H9 (cell line): Measurements from ENCODE around the gene CLEC10A. TPM values are rescaled to one million over a fixed set of nuclear protein-coding genes. Genes with fewer than 3 reads are reported as not detected.

ENCODE experiments used
- DNase-seq: peaks from one replicate; pipeline ENCODE4 v3.0.0-alpha.2; 2017
- H2AFZ ChIP-seq: one replicate; pipeline ENCODE4 v1.6.1; 2013; ENCODE audit warnings: mild to moderate bottlenecking, low read length, control low read depth, moderate library complexity
- H2AK5ac ChIP-seq: 2 replicates; pipeline ENCODE4 v1.6.1; 2013; ENCODE audit warnings: low read length, control low read depth, mixed read lengths; ENCODE audit not compliant: insufficient read length
- H2BK120ac ChIP-seq: one replicate; pipeline ENCODE4 v1.6.1; 2013; ENCODE audit warnings: low read depth, mild to moderate bottlenecking, low read length, control low read depth, inconsistent platforms; ENCODE audit not compliant: poor library complexity, severe bottlenecking
- H2BK12ac ChIP-seq: 2 replicates; pipeline ENCODE4 v1.6.1; 2013; ENCODE audit warnings: low read length, control low read depth, mixed read lengths, low read depth; ENCODE audit not compliant: insufficient read length
- H2BK15ac ChIP-seq: 2 replicates; pipeline ENCODE4 v1.6.1; 2013; ENCODE audit warnings: low read depth, low read length, control low read depth
- H2BK20ac ChIP-seq: one replicate; pipeline ENCODE4 v1.6.1; 2013; ENCODE audit warnings: low read depth, mild to moderate bottlenecking, low read length, control low read depth, inconsistent platforms; ENCODE audit not compliant: poor library complexity, severe bottlenecking
- H2BK5ac ChIP-seq: 2 replicates; pipeline ENCODE4 v1.6.1; 2013; ENCODE audit warnings: low read length, control low read depth, mixed read lengths; ENCODE audit not compliant: insufficient read length
- H3K14ac ChIP-seq: 2 replicates; pipeline ENCODE4 v1.6.1; 2013; ENCODE audit warnings: low read length, control low read depth; ENCODE audit not compliant: insufficient read depth
- H3K18ac ChIP-seq: 2 replicates; pipeline ENCODE4 v1.6.1; 2013; ENCODE audit warnings: low read depth, mild to moderate bottlenecking, mixed read lengths, low read length, control low read depth; ENCODE audit not compliant: insufficient read length
- H3K23ac ChIP-seq: 2 replicates; pipeline ENCODE4 v1.6.1; 2013; ENCODE audit warnings: low read length, control low read depth, mixed read lengths, low read depth; ENCODE audit not compliant: insufficient read length
- H3K23me2 ChIP-seq: 2 replicates; pipeline ENCODE4 v1.6.1; 2013; ENCODE audit warnings: low read depth, mild to moderate bottlenecking, mixed read lengths, low read length, control low read depth; ENCODE audit not compliant: insufficient read length, poor library complexity, severe bottlenecking
- H3K27ac ChIP-seq: 2 replicates; pipeline ENCODE4 v1.5.1; 2013; ENCODE audit warnings: low read length, control low read depth, mixed read lengths, low read depth; ENCODE audit not compliant: insufficient read length
- H3K27me3 ChIP-seq: 2 replicates; pipeline ENCODE4 v1.6.1; 2013; ENCODE audit warnings: low read length, control low read depth, inconsistent platforms; ENCODE audit not compliant: insufficient read depth
- H3K4ac ChIP-seq: 2 replicates; pipeline ENCODE4 v1.6.1; 2013; ENCODE audit warnings: low read depth, mild to moderate bottlenecking, control low read depth, inconsistent platforms, low read length, moderate library complexity
- H3K4me1 ChIP-seq: 2 replicates; pipeline ENCODE4 v1.6.1; 2013; ENCODE audit warnings: low read length, control low read depth, inconsistent platforms; ENCODE audit not compliant: insufficient read depth
- H3K4me2 ChIP-seq: 2 replicates; pipeline ENCODE4 v1.6.1; 2013; ENCODE audit warnings: low read length, control low read depth, mixed read lengths; ENCODE audit not compliant: insufficient read length, insufficient read depth
- H3K56ac ChIP-seq: 2 replicates; pipeline ENCODE4 v1.6.1; 2013; ENCODE audit warnings: low read depth, mild to moderate bottlenecking, mixed read lengths, low read length, control low read depth; ENCODE audit not compliant: insufficient read length
- H3K79me1 ChIP-seq: 2 replicates; pipeline ENCODE4 v1.6.1; 2013; ENCODE audit warnings: low read depth, mild to moderate bottlenecking, moderate library complexity, low read length, control low read depth, inconsistent platforms; ENCODE audit not compliant: insufficient read depth, poor library complexity, severe bottlenecking
- H3K79me2 ChIP-seq: 2 replicates; pipeline ENCODE4 v1.6.1; 2013; ENCODE audit warnings: low read length, control low read depth, inconsistent platforms; ENCODE audit not compliant: insufficient read depth
- H3K9ac ChIP-seq: 2 replicates; pipeline ENCODE4 v1.6.1; 2013; ENCODE audit warnings: low read length, control low read depth, mixed read lengths; ENCODE audit not compliant: insufficient read length; ENCODE audit errors: extremely low read depth
- H3K9me3 ChIP-seq: one replicate; pipeline ENCODE4 v1.6.1; 2013; ENCODE audit warnings: low read depth, low read length, inconsistent platforms; ENCODE audit not compliant: control insufficient read depth
- H3T11ph ChIP-seq: one replicate; pipeline ENCODE4 v1.6.1; 2013; ENCODE audit warnings: mild to moderate bottlenecking, low read length, control low read depth, inconsistent platforms
- H4K20me1 ChIP-seq: one replicate; pipeline ENCODE4 v1.6.1; 2013; ENCODE audit not compliant: control insufficient read depth, insufficient read length, insufficient read depth
- H4K5ac ChIP-seq: 2 replicates; pipeline ENCODE4 v1.6.1; 2013; ENCODE audit warnings: low read depth, mild to moderate bottlenecking, mixed read lengths, low read length, control low read depth; ENCODE audit not compliant: insufficient read length
- H4K8ac ChIP-seq: replicated peaks from 2 replicates; pipeline ENCODE4 v1.6.1; 2013; ENCODE audit warnings: low read length, control low read depth, mixed read lengths, low read depth; ENCODE audit not compliant: insufficient read length
- H4K91ac ChIP-seq: 2 replicates; pipeline ENCODE4 v1.6.1; 2013; ENCODE audit warnings: low read depth, mild to moderate bottlenecking, moderate library complexity, mixed read lengths, low read length, control low read depth; ENCODE audit not compliant: insufficient read length
- H3K27ac Mint-ChIP-seq, 3 experiments: 2 replicates in 2 of 3; 3 replicates in 1 of 3; pipeline ENCODE4 v1.8.0; 2020 to 2021; ENCODE audit warnings: mixed read lengths in 3 of 3, mild to moderate bottlenecking in 1 of 3, moderate library complexity in 1 of 3
- H3K27me3 Mint-ChIP-seq: 2 replicates; pipeline ENCODE4 v1.8.0; 2021; ENCODE audit warnings: low read depth, mild to moderate bottlenecking, moderate library complexity, mixed read lengths
- H3K36me3 Mint-ChIP-seq, 3 experiments: 2 replicates in 2 of 3; 3 replicates in 1 of 3; pipeline ENCODE4 v1.8.0; 2020 to 2021; ENCODE audit warnings: low read depth in 3 of 3, mixed read lengths in 3 of 3; ENCODE audit not compliant: insufficient read depth in 1 of 3
- H3K4me1 Mint-ChIP-seq, 2 experiments: 2 replicates each; pipeline ENCODE4 v1.8.0; 2020; ENCODE audit warnings: mixed read lengths in 2 of 2
- H3K4me3 Mint-ChIP-seq, 2 experiments: 2 replicates in 1 of 2; 3 replicates in 1 of 2; pipeline ENCODE4 v1.8.0; 2020 to 2021; ENCODE audit warnings: mild to moderate bottlenecking in 2 of 2, mixed read lengths in 2 of 2, moderate library complexity in 1 of 2
- H3K9me3 Mint-ChIP-seq, 2 experiments: 2 replicates in 1 of 2; 3 replicates in 1 of 2; pipeline ENCODE4 v1.8.0; 2020; ENCODE audit warnings: mild to moderate bottlenecking in 2 of 2, mixed read lengths in 2 of 2, moderate library complexity in 1 of 2
- CTCF ChIP-seq: fragments of 200-600 bp; sonication (generic); conservative IDR thresholded peaks from 3 replicates; pipeline ENCODE4 v1.8.0; 2021; ENCODE audit warnings: antibody characterized with exemption, mild to moderate bottlenecking
- WGBS: extraction: QIAGEN DNeasy Blood & Tissue Kit; methylation state at CpG from one replicate; pipeline ENCODE4 v1.1.7; 2013; ENCODE audit warnings: missing lambda C conversion rate, low lambda C conversion rate, mixed read lengths; ENCODE audit not compliant: insufficient read length; ENCODE audit errors: extremely low coverage; 5-methylcytosine and 5-hydroxymethylcytosine counted together
- total RNA-seq: library from RNA; stranded (reverse); gene quantifications from 2 replicates; pipeline ENCODE4 v1.2.1, GENCODE V29; 2021

Gene CLEC10A
- total RNA-seq, 1 experiment from 2014 or later = not detected

- Histone ChIP-seq H3K23me2 (peaks cover 15% of the 10 kb centered on the region), H3T11ph (no peak overlapping the region), H4K91ac (no peak overlapping the region), H3K18ac (no peak overlapping the region), H4K20me1 (no peaks in the 10 kb centered on the region), H2AK5ac (no peak overlapping the region), H3K79me1 (no peaks in the 10 kb centered on the region), H2BK12ac (no peak overlapping the region), H2BK15ac (no peak overlapping the region), H3K14ac (no peak overlapping the region), H3K9me3 (no peaks in the 10 kb centered on the region), H3K9ac (peak overlapping the region; percentile 41), H3K27me3 (no peaks in the 10 kb centered on the region), H3K27ac (no peak overlapping the region), H2BK20ac (no peak overlapping the region), H3K4me1 (no peaks in the 10 kb centered on the region; the same call in 1 of the 2 replicates), H4K8ac (no peak overlapping the region), H3K4ac (no peak overlapping the region), H3K79me2 (no peaks in the 10 kb centered on the region), H3K23ac (no peak overlapping the region), H4K5ac (no peak overlapping the region), H2AFZ (no peak overlapping the region), H3K56ac (no peak overlapping the region), H2BK5ac (no peak overlapping the region), H2BK120ac (no peak overlapping the region), H3K4me2 (peak overlapping the region; percentile 80)
- peaks cover 20 to 24% of the 10 kb centered on the region in 2 experiments for H3K4me1 Mint-ChIP-seq
- H3K36me3 Mint-ChIP-seq = peaks cover 3 to 9% (median 5%) of the 10 kb centered on the region in 3 experiments; a peak in 6 of 7 replicates
- H3K4me3 Mint-ChIP-seq = peak overlapping the region; percentile 91 to 95
- no peaks in the 10 kb centered on the region for H3K9me3 Mint-ChIP-seq
- peaks cover 30% of the 10 kb centered on the region for H3K27me3 Mint-ChIP-seq
- no peak for DNase-seq
- peak overlapping the region; percentile 80 to 86 (median 86); a peak in 5 of 7 replicates for H3K27ac Mint-ChIP-seq
- WGBS = no CpG with 5 or more reads among the region's 7 CpGs
- TF ChIP-seq CTCF = no peak
These were observed 45.0 kb downstream of the CLEC10A start for GRCh38 chr17:7034955-7035590.
